ENCODE measurements around the gene SYT8.
"Not testable (repeated sequence)": the region's sequence is repeated elsewhere in the genome, so short reads cannot be mapped to it uniquely, and the experiment has no call there.

DNA sequence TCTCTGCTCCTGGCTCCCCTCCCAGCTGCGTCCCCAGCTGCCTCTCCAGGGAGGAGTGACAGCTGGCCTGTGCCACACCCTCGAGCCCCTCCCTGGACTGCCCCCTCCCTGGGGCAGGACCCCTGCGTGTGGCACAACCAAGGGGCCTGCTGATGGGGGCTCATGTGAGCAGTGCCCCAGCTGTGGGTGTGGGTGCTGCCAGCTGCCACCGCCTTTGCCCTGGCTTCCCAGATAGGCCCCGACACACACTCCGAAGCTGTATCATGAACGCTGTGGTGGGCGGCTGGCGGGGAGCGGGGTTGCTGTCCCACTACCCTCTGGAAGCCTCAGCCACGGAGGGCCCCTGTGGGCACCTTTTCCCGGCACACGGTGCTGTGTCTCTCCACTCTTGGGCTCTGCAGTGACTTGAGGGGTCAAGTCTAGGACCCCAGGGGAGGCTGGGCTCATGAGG lies 41.1 kb downstream of the SYT8 start:
- TF ChIP-seq, protein P1, sequence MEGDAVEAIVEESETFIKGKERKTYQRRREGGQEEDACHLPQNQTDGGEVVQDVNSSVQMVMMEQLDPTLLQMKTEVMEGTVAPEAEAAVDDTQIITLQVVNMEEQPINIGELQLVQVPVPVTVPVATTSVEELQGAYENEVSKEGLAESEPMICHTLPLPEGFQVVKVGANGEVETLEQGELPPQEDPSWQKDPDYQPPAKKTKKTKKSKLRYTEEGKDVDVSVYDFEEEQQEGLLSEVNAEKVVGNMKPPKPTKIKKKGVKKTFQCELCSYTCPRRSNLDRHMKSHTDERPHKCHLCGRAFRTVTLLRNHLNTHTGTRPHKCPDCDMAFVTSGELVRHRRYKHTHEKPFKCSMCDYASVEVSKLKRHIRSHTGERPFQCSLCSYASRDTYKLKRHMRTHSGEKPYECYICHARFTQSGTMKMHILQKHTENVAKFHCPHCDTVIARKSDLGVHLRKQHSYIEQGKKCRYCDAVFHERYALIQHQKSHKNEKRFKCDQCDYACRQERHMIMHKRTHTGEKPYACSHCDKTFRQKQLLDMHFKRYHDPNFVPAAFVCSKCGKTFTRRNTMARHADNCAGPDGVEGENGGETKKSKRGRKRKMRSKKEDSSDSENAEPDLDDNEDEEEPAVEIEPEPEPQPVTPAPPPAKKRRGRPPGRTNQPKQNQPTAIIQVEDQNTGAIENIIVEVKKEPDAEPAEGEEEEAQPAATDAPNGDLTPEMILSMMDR (IDR thresholded peaks at IDR 0.05) = not testable (repeated sequence)
- not testable (repeated sequence) for TF ChIP-seq POLR2AphosphoS5, POLR2A (IDR thresholded peaks at IDR 0.05)

All from transverse colon (tissue), 4 donors.